ENCODE data around the gene HMOX1.
"Not testable (repeated sequence)": the region's sequence is repeated elsewhere in the genome, so short reads cannot be mapped to it uniquely, and the experiment has no call there.

The HMOX1 gene

GRCh38 chr22:35436421-35436820, 55.5 kb downstream of the HMOX1 start:
- Histone ChIP-seq H3K27me3 (replicated peaks in 2 of 5; ENCODE audit: control insufficient read depth in 4 of 5, insufficient read depth in 5 of 5, low read length in 4 of 5) (no peaks in the 10 kb centered on the region), H3K4me3 (ENCODE audit: control insufficient read depth in 1 of 7, extremely low read depth in 1 of 7, insufficient read depth in 4 of 7, low read depth in 2 of 7, low read length in 6 of 7) (no peak overlapping the region), H3K9me3 (ENCODE audit: control extremely low read depth in 1 of 5, control insufficient read depth in 4 of 5, insufficient read depth in 2 of 5, low read depth in 1 of 5, low read length in 4 of 5) (peaks cover 0 to 18% (median 10%) of the 10 kb centered on the region in 5 experiments), H3K27ac (ENCODE audit: insufficient read depth in 1 of 2, low read depth in 1 of 2, low read length in 2 of 2, poor library complexity in 1 of 2, severe bottlenecking in 2 of 2) (no peak overlapping the region), H3K36me3 (ENCODE audit: control insufficient read depth in 4 of 4, insufficient read depth in 4 of 4, low read length in 3 of 4) (peaks cover 7 to 50% (median 33%) of the 10 kb centered on the region in 4 experiments), H3K4me1 (ENCODE audit: control extremely low read depth in 1 of 4, control insufficient read depth in 4 of 4, insufficient read depth in 4 of 4, low read length in 3 of 4) (no peaks in the 10 kb centered on the region)
- no peak for DNase-seq
- ChIA-PET CTCF (no interaction called here), POLR2A (no interaction called here)
- 94% methylated on average over 4 of the region's 5 CpGs for WGBS (ENCODE audit: insufficient coverage)

DNA sequence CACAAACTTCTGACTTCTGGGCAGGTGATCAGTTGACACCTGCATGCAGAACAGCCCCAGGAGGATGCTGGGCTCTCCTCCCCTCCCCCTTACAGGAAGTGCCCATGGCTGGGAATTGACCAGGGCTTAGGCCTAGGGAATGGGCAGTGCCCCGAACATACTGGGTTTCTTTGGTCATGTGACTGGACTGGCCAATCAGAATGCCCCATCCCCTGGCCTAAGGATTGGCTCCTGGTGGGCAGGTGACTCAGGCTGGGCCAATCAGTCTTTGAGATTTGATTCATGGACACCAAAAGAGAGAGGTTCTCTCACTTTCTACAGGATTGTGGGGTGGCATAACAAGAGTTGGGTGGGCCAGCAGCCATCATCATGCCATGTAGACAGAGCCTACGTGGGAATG, 56.2 kb downstream of the HMOX1 start:
- H3K9me3 ChIP-seq (ENCODE audit: control extremely low read depth in 1 of 5, control insufficient read depth in 4 of 5, insufficient read depth in 2 of 5, low read depth in 1 of 5, low read length in 4 of 5): peaks cover 0 to 18% (median 10%) of the 10 kb centered on the region in 5 experiments
- 86% methylated on average over 2 of the region's 2 CpGs for WGBS (ENCODE audit: insufficient coverage)
- CTCF ChIA-PET: no interaction called here
- H3K27ac ChIP-seq (ENCODE audit: insufficient read depth in 1 of 2, low read depth in 1 of 2, low read length in 2 of 2, poor library complexity in 1 of 2, severe bottlenecking in 2 of 2): no peak overlapping the region
- no peaks in the 10 kb centered on the region for H3K27me3 ChIP-seq (replicated peaks in 2 of 5; ENCODE audit: control insufficient read depth in 4 of 5, insufficient read depth in 5 of 5, low read length in 4 of 5)
- DNase-seq: peak in 2 of 3 donors; percentile 11 to 15
- H3K4me1 ChIP-seq (ENCODE audit: control extremely low read depth in 1 of 4, control insufficient read depth in 4 of 4, insufficient read depth in 4 of 4, low read length in 3 of 4): no peaks in the 10 kb centered on the region
- no peak overlapping the region for H3K4me3 ChIP-seq (ENCODE audit: control insufficient read depth in 1 of 7, extremely low read depth in 1 of 7, insufficient read depth in 4 of 7, low read depth in 2 of 7, low read length in 6 of 7)
- POLR2A ChIA-PET: no interaction called here
- H3K36me3 ChIP-seq (ENCODE audit: control insufficient read depth in 4 of 4, insufficient read depth in 4 of 4, low read length in 3 of 4): peaks cover 4 to 46% (median 31%) of the 10 kb centered on the region in 4 experiments

DNA sequence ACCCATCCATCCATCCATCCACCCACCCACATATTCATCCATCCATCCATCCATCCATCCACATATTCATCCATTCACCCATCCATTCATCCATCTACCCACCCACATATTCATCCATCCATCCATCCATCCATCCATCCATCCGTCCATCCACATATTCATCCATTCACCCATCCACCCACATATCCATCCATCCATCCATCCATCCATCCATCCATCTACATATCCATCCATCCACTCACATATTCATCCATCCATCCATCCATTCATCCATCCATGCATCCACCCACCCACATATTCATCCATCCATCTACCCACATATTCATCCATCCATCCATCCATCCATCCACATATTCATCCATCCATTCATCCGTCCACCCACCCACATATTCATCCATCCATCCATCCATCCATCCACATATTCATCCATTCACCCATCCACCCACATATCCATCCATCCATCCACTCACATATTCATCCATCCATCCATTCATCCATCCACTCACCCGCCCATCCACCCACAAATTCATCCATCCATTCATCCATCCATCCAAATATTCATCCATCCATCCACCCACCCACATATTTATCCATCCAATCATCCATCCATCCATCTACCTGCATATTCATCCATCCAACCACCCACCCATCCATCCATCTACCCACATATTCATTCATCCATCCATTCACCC, 57.9 kb downstream of the HMOX1 start:
- WGBS (ENCODE audit: insufficient coverage): 79% methylated on average over 3 of the region's 3 CpGs
- H3K4me1 ChIP-seq (ENCODE audit: control extremely low read depth in 1 of 4, control insufficient read depth in 4 of 4, insufficient read depth in 4 of 4, low read length in 3 of 4); H3K27ac ChIP-seq (ENCODE audit: insufficient read depth in 1 of 2, low read depth in 1 of 2, low read length in 2 of 2, poor library complexity in 1 of 2, severe bottlenecking in 2 of 2); POLR2A ChIA-PET; CTCF ChIA-PET; H3K4me3 ChIP-seq (ENCODE audit: control insufficient read depth in 1 of 7, extremely low read depth in 1 of 7, insufficient read depth in 4 of 7, low read depth in 2 of 7, low read length in 6 of 7); H3K9me3 ChIP-seq (ENCODE audit: control extremely low read depth in 1 of 5, control insufficient read depth in 4 of 5, insufficient read depth in 2 of 5, low read depth in 1 of 5, low read length in 4 of 5); H3K27me3 ChIP-seq (replicated peaks in 2 of 5; ENCODE audit: control insufficient read depth in 4 of 5, insufficient read depth in 5 of 5, low read length in 4 of 5); DNase-seq: not testable (repeated sequence)
- peaks cover 4 to 35% (median 17%) of the 10 kb centered on the region in 4 experiments for H3K36me3 ChIP-seq (ENCODE audit: control insufficient read depth in 4 of 4, insufficient read depth in 4 of 4, low read length in 3 of 4)

DNA sequence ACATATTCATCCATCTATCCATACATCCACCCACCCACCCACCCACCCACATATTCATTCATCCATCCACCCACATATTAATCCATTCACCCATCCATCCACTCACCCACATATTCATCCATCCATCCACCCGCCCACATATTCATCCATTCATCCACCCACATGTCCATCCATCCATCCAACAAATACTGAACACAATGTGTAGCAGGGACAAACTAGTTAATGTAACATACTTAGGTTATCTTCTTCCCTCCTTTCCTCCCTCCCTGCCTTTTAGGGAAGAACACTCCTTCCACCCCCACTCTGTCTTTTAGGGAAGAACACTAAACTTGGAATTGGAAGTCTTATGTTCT, 58.4 kb downstream of the HMOX1 start:
- no peak for DNase-seq
- ChIA-PET POLR2A (no interaction called here), CTCF (no interaction called here)
- Histone ChIP-seq H3K9me3 (ENCODE audit: control extremely low read depth in 1 of 5, control insufficient read depth in 4 of 5, insufficient read depth in 2 of 5, low read depth in 1 of 5, low read length in 4 of 5) (no peaks in the 10 kb centered on the region), H3K4me3 (ENCODE audit: control insufficient read depth in 1 of 7, extremely low read depth in 1 of 7, insufficient read depth in 4 of 7, low read depth in 2 of 7, low read length in 6 of 7) (no peak overlapping the region), H3K27me3 (replicated peaks in 2 of 5; ENCODE audit: control insufficient read depth in 4 of 5, insufficient read depth in 5 of 5, low read length in 4 of 5) (no peaks in the 10 kb centered on the region), H3K4me1 (ENCODE audit: control extremely low read depth in 1 of 4, control insufficient read depth in 4 of 4, insufficient read depth in 4 of 4, low read length in 3 of 4) (peaks cover 0 to 4% (median 2%) of the 10 kb centered on the region in 4 experiments), H3K27ac (ENCODE audit: insufficient read depth in 1 of 2, low read depth in 1 of 2, low read length in 2 of 2, poor library complexity in 1 of 2, severe bottlenecking in 2 of 2) (no peak overlapping the region), H3K36me3 (ENCODE audit: control insufficient read depth in 4 of 4, insufficient read depth in 4 of 4, low read length in 3 of 4) (peaks cover 2 to 30% (median 14%) of the 10 kb centered on the region in 4 experiments)
- no CpG with 5 or more reads among the region's 1 CpG for WGBS (ENCODE audit: insufficient coverage)

DNA sequence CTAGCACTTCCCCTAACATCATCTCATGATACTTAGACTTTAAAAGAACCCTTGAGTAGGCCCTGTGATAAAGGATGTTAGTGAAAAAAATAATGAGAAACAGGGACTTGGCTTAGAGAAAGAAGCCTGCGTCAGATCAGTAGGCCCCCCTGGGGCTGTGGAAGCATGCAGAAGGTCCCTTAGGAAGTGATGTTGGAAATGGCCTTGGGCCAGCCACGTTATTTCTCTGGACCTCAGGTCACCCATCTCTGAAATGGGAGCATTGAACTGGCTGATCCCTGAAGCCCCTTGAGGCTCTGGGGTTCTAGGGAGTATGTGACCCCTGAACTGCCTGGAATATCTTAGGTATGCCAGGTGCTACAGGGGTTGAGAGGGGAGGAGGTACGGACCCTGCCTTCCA, 59.2 kb downstream of the HMOX1 start:
- no peak overlapping the region for H3K27ac ChIP-seq (ENCODE audit: insufficient read depth in 1 of 2, low read depth in 1 of 2, low read length in 2 of 2, poor library complexity in 1 of 2, severe bottlenecking in 2 of 2)
- CTCF ChIA-PET: no interaction called here

GRCh38 chr22:35441489-35442100, 60.7 kb downstream of the HMOX1 start:
- CTCF ChIA-PET: interaction anchor here (1.1 kb wide), 1 partner anchor 11 kb away, joined by 4 read pairs; no protein-coding TSS in a partner anchor

More for the DNA sequence above, 59.2 kb downstream of the HMOX1 start:
- no peaks in the 10 kb centered on the region for H3K27me3 ChIP-seq (replicated peaks in 2 of 5; ENCODE audit: control insufficient read depth in 4 of 5, insufficient read depth in 5 of 5, low read length in 4 of 5)
- WGBS (ENCODE audit: insufficient coverage): 93% methylated on average over 3 of the region's 3 CpGs
- peaks cover 0 to 4% (median 2%) of the 10 kb centered on the region in 4 experiments for H3K4me1 ChIP-seq (ENCODE audit: control extremely low read depth in 1 of 4, control insufficient read depth in 4 of 4, insufficient read depth in 4 of 4, low read length in 3 of 4)
- DNase-seq: no peak
- POLR2A ChIA-PET: no interaction called here
- no peak overlapping the region for H3K4me3 ChIP-seq (ENCODE audit: control insufficient read depth in 1 of 7, extremely low read depth in 1 of 7, insufficient read depth in 4 of 7, low read depth in 2 of 7, low read length in 6 of 7)
- peaks cover 2 to 26% (median 13%) of the 10 kb centered on the region in 4 experiments for H3K36me3 ChIP-seq (ENCODE audit: control insufficient read depth in 4 of 4, insufficient read depth in 4 of 4, low read length in 3 of 4)
- no peaks in the 10 kb centered on the region for H3K9me3 ChIP-seq (ENCODE audit: control extremely low read depth in 1 of 5, control insufficient read depth in 4 of 5, insufficient read depth in 2 of 5, low read depth in 1 of 5, low read length in 4 of 5)

GRCh38 chr22:35442471-35442870, 61.6 kb downstream of the HMOX1 start:
- Histone ChIP-seq H3K27me3 (replicated peaks in 2 of 5; ENCODE audit: control insufficient read depth in 4 of 5, insufficient read depth in 5 of 5, low read length in 4 of 5) (no peaks in the 10 kb centered on the region), H3K4me1 (ENCODE audit: control extremely low read depth in 1 of 4, control insufficient read depth in 4 of 4, insufficient read depth in 4 of 4, low read length in 3 of 4) (peaks cover 0 to 5% (median 2%) of the 10 kb centered on the region in 4 experiments), H3K36me3 (ENCODE audit: control insufficient read depth in 4 of 4, insufficient read depth in 4 of 4, low read length in 3 of 4) (peaks cover under 1 to 25% (median 17%) of the 10 kb centered on the region in 4 experiments), H3K4me3 (ENCODE audit: control insufficient read depth in 1 of 7, extremely low read depth in 1 of 7, insufficient read depth in 4 of 7, low read depth in 2 of 7, low read length in 6 of 7) (no peak overlapping the region), H3K27ac (ENCODE audit: insufficient read depth in 1 of 2, low read depth in 1 of 2, low read length in 2 of 2, poor library complexity in 1 of 2, severe bottlenecking in 2 of 2) (no peak overlapping the region), H3K9me3 (ENCODE audit: control extremely low read depth in 1 of 5, control insufficient read depth in 4 of 5, insufficient read depth in 2 of 5, low read depth in 1 of 5, low read length in 4 of 5) (no peaks in the 10 kb centered on the region)
- ChIA-PET POLR2A (no interaction called here), CTCF (interaction anchor here (1.1 kb wide), 1 partner anchor 12 kb away, joined by 4 read pairs; no protein-coding TSS in a partner anchor)
- WGBS (ENCODE audit: insufficient coverage): 86% methylated on average over 6 of the region's 6 CpGs
- DNase-seq: no peak

More at GRCh38 chr22:35441489-35442100, 60.7 kb downstream of the HMOX1 start:
- Histone ChIP-seq H3K9me3 (ENCODE audit: control extremely low read depth in 1 of 5, control insufficient read depth in 4 of 5, insufficient read depth in 2 of 5, low read depth in 1 of 5, low read length in 4 of 5) (no peaks in the 10 kb centered on the region), H3K4me1 (ENCODE audit: control extremely low read depth in 1 of 4, control insufficient read depth in 4 of 4, insufficient read depth in 4 of 4, low read length in 3 of 4) (peaks cover 0 to 4% (median 2%) of the 10 kb centered on the region in 4 experiments), H3K27ac (ENCODE audit: insufficient read depth in 1 of 2, low read depth in 1 of 2, low read length in 2 of 2, poor library complexity in 1 of 2, severe bottlenecking in 2 of 2) (no peak overlapping the region), H3K4me3 (ENCODE audit: control insufficient read depth in 1 of 7, extremely low read depth in 1 of 7, insufficient read depth in 4 of 7, low read depth in 2 of 7, low read length in 6 of 7) (no peak overlapping the region), H3K36me3 (ENCODE audit: control insufficient read depth in 4 of 4, insufficient read depth in 4 of 4, low read length in 3 of 4) (peaks cover 2 to 21% (median 15%) of the 10 kb centered on the region in 4 experiments), H3K27me3 (replicated peaks in 2 of 5; ENCODE audit: control insufficient read depth in 4 of 5, insufficient read depth in 5 of 5, low read length in 4 of 5) (no peaks in the 10 kb centered on the region)
- no peak for DNase-seq
- 97% methylated on average over 9 of the region's 9 CpGs for WGBS (ENCODE audit: insufficient coverage)
- POLR2A ChIA-PET: no interaction called here
